NCI-H774 (cell line): ENCODE results near the gene COX6A2.

Source experiments
- DNase-seq: peaks from one replicate; lab custom pipeline; 2025; lab: John Stamatoyannopoulos, UW

Gene COX6A2

DNA sequence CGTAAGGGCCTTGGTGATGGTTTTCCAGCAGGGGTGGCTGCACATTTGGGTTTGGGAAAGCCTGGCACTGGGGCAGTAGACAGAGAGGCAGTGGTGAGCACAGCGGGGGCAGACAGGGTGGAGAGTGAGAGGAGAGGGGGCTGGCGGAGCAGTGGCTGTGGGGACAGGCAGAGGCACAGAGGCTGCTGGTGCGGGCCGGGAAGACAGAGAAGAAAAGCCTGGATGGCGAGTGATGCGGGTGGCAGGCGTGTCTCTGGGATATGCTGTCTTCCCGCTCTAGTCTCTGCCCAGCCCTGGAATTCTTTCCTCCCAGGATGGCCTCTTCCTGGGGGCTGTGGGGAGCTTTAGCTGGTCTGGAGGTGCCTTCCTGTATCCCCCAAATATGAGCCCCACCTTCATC lies 18.1 kb downstream of the COX6A2 start:
- DNase-seq: no peak

DNA sequence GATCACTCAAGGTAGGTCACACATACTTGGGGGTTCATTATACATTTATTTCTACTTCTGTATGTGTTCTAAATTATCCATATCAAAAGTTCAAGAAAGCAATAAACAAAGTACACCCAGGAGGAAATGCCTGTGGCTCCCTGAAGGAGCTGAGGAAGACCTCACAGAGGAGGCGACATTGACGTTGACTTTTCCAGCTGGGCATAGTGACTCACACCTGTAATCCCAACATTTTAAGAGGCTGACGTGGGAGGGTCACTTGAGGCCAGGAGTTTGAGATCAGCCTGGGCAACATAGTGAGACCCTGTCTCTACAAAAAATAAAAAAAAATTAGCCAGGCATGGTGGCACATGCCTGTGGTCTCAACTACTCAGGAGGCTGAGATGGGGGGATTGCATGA lies 18.7 kb downstream of the COX6A2 start:
- no peak for DNase-seq

DNA sequence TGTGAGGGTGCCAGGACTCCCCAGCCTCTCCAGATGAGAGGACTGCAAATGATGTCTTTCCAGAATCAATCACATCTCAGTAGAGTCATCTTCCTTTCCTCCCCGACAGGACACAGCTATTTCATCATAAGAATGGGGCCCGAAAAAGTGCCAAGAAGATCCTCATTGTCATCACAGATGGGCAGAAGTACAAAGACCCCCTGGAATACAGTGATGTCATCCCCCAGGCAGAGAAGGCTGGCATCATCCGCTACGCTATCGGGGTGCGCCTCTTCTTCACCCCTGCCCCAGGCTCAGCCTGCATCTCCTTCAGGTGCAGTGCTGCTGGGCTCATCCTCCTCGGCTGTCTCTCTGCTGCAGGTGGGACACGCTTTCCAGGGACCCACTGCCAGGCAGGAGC lies 20.8 kb downstream of the COX6A2 start:
- DNase-seq: no peak

DNA sequence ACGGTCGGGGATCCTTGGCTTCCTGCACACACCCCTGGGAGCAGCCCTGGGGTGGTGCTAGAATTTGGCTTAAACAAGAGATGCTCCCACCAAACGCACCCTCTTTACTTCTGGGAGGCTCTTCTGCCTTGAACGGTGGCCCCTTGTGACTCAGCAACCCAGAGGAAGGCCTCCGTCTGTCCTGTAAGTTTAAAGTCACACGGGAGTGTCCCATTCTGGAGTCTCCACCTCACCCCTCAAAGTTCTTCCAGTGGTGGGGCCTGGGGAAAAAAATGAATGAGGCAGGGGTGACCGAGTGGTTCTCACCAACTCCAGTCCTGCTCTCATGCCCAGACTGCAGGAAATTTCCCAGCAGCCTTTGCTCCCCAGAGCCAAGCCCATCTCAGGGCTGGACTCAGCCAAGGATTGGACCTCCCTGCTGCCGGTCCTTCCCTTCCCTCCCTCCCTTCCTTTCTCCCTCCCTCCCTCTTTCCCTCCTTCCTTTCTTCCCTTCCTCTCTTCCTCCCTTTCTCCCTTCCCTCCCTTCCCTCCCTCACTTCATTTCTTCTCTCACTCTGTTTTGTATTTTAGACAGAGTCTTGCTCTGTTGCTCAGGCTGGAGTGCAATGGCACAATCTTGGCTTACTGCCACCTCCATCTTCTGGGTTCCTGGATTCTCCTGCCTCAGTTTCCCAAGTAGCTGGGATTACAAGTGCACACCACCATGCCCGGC lies 23.7 kb downstream of the COX6A2 start:
- peak; percentile 35 for DNase-seq

DNA sequence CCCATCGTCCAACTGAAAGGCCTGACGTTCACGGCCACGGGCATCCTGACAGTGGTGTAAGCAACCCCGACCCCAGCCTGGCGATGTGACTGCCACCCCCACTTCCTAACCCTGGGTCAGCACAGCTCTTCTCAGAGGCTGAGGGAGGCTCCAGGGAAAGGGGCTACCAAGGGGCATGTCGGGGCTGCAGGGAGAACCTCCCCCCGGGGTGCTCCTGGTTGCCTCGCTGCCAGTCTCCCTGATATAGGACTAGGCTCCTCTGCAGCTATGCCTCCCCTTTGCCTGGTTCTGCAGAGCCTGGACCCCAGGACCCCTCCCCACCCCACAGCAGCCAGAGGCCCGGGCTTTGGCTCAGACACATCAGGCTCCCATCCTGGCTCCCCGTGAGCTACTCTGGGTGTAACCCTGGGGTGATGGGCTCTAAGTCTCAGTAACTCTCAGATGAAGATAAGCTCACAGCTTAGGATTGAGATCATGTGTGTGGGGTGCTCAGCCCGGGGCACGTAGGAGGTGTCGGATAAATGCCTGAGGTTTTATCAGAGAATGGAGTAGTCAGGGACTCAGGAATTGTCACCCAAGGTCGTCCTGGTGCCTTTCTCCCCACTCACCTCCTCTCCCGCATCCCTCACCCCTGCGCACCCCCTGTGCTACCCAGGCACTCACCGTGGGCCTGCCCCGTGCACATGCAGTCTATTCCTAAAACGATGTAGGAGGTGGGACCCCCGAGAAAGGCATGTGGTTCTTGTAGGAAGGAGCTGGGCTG lies 24.4 kb downstream of the COX6A2 start:
- DNase-seq: no peak

DNA sequence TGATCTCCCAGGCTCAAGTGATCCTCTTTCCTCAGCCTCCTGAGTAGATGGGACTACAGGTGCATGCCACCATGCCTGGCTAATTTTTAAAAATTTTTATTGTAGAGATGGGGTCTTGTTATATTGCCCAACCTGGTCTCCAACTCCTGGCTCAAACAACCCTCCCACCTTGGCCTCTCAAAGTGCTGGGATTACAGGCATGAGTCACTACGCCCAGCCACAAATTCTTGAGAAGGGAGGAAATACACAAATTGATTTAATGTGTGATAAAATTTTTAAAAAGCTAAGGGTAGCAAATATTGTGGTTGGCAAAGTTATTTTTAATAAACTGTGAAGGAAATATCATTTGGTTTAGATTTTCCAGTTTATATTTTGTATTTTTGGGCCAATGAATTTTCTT lies 25.5 kb downstream of the COX6A2 start:
- DNase-seq: no peak

DNA sequence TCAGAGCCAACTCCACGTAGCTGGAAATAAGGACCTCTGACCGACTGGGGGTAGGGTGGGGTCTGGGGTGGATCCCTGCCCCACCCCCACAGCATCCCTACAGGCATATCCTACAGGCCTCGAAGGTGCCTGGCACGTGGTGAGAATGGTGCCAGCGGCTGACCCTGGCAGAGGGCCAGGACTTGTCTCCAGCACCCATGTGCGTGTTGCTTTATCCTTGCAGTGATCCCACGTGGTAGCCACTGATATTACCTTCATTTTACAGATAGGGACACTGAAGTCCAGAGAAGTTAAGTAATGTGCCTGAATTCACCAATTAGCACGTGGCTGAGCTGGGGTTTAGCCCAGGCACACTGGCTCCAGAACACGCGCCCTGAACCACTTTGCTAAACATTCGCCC lies 26.7 kb downstream of the COX6A2 start:
- DNase-seq: no peak

DNA sequence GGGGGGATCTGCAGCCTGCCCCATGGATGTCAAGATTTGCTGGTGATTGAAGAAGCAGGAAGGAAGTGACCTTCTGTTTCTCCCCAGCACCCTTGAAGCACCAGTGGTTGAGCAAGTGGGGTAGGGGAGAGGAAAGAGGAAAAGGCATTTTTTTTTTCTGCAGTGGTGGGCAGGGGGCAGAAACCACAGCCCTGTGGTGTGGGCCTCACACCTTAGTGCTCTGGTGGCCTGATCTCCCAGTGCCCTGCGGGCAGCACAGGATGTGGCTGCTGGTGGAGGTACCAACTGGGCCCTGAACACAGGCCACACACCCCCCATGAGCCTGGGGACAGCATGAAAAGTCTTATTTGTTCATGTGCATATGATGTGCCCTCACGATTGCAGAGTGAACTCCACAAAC lies 28.0 kb downstream of the COX6A2 start:
- no peak for DNase-seq

DNA sequence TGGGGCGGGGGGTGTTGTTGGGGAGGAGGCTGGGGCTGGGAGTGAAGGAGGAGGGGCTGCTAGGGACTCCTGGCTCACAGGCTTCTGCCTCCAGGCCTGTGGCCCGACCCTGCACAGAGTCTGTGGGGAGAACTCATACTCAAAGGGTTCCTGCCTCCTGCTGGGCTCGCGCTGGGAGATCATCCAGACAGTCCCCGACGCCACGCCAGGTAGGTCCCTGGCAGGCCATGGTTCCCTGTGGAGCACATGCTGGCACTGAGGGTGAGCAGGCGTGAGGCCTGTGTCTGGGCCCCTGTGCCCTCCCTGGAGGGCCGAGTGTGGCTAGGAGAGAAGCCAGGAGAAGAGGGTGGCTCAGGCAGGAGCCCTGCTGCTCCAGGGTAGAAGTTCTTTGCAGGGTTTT lies 30.5 kb downstream of the COX6A2 start:
- DNase-seq: no peak

DNA sequence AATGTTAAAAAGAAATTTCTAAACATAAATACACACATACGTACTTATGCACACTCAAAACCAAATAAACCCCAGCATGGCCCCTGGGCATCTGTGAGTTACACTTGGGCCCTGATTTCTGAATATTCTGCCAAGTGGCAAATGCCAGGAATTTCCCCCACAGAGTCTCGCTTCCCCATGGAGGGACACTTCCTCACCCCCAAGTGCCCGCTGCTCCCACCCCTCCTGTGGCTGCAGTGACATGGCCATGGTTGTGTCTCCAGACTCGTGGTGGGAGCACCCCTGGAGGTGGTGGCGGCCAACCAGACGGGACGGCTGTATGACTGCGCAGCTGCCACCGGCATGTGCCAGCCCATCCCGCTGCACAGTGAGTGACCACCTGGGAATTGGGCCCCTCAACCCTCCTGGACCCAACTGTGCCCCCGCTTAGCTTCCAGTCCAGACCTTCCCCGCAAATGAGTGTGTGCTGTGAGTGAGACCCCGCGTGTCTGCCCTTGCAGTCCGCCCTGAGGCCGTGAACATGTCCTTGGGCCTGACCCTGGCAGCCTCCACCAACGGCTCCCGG lies 31.0 kb downstream of the COX6A2 start:
- DNase-seq: no peak

DNA sequence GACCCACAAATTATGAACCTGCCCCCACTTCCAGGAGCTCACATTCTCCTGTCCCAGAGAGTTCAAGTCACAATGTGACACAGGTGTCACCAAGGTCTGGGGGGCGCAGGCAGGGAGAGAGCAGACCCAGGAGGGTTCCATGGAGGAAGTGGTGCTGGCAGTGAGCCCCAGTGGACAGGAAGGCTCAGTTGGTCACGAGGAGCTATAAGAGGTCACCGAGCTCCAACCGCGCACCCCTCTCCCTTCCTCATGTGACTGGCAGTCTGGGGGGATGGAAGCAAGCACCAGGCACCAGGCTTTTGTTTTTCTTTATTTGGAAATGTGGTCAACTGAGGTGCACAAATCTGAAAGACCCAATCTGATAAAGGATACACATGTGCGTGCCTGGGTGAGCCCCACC lies 32.5 kb downstream of the COX6A2 start:
- no peak for DNase-seq

DNA sequence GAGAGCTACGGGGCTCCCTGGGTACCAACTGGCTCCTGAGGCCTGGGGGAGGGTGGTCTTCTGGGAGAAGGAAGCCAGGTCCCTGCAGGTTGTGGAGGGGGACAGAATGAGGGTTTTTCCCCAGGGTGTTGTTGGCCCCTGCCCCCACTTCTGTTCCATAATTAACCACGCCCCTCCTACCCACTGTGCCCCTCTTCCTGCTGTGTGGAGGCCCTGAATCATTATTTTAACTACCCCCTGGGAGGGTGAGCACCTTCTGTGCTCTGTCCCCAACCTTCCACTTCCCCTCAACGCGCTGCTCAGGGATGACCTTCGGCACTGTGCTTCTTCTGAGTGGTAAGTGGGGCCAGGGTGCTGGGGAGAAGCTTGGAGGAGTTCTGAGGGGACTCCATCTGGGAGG lies 35.1 kb downstream of the COX6A2 start, which contains the start of gene ITGAD:
TSS of gene ITGAD (plus strand) at position 280 of the 400 bp plus-strand sequence. CDS start at position 306, 26 bp downstream.
- no peak for DNase-seq

DNA sequence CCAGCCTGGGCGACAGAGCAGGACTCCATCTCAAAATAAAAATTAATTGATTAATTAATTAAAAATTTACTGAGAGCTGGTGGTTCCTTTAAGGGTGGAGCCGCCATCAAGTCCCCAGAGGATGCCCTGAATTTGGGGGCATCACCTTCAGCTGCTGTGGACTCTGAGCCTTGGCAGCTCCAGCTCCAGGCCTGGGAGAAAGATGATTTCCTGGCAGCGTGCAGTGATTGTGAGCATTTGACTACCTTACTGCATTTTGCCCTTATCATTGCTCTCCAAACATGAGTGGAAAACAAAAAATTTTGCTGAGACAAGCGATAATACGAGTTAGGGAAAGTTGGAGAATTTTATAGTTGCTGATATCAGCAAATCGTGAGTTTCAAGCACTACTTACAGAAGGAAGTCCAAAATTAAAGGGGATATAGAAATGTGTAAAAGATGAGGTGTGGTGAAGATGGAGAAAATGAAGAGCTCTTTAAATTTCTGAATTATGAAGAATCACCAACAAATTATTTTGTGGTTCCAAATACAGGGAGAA lies 37.6 kb downstream of the COX6A2 start:
- no peak for DNase-seq

DNA sequence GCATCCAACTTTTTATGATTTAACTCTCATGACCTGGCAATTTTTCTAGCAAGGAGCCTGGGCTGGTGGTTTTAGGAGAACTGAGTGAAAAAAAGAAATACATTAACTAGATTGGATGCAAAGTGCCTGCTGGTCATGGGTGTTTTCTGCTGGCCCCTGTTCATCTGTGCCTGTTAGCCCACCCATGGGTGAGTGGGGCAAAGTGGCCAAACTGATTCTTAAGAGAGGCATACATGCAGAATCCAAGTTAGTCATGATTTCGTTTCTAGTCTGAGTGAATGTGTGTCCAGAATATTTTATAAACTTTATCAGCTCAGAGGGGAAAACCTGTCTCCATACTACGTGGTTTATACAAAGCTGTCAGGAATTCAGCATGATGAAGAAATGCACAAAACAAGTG lies 39.6 kb downstream of the COX6A2 start:
- no peak for DNase-seq

DNA sequence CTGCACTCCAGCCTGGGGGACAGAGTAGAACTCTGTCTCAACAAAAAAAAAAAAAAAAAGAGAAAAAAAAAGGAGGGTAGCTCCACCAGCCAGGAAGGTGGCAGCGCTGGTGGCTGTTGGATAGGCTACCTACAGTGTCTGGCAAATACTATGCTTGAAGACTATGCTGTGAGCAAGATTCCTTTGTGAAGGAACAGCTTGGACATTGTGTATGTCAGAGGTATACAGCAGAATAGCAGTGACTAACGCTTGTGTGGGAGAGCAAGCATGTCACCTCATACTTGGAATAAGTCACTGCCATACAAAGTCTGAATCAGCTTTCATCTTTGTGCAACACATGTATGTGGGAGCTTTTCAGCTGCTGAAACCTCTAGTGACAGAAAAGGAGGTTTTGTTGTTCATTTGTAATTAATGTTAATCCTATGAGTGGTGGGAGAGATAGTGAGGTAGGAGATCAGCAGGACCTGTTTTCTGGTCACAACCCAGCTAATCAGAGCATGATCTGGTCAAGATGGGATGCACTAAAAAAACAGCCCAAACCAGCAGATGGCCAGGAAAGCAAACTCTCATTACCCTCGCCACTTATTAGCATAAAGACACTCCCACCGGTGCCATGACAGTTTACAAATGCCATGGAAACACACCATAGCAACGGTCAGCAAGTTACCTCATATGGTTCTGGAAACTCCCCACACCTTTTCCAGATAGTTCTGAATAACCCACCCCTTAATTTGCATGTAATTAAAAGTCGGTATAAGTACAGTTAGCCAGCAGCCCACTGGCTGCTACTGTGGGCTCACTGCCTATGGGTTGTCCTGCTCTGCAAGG lies 41.8 kb downstream of the COX6A2 start:
- peak; percentile 37 for DNase-seq

DNA sequence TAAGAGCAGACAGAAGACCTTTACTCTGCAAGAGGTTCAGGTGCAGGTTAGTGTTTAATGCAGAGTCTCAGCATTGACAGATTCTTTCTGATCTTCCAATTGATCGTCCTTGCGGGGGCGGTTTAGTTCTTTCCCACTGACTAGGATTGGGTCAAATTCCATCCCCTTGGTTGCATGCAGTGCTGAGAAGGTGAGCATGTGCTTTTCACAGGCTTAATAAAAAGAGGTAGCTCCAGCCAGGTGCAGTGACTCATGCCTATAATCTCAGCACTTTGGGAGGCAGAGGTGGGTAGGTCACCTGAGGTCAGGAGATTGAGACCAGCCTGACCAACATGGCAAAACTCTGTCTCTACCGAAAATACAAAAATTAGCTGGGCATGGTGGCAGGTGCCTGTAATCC lies 42.5 kb downstream of the COX6A2 start:
- no peak for DNase-seq

DNA sequence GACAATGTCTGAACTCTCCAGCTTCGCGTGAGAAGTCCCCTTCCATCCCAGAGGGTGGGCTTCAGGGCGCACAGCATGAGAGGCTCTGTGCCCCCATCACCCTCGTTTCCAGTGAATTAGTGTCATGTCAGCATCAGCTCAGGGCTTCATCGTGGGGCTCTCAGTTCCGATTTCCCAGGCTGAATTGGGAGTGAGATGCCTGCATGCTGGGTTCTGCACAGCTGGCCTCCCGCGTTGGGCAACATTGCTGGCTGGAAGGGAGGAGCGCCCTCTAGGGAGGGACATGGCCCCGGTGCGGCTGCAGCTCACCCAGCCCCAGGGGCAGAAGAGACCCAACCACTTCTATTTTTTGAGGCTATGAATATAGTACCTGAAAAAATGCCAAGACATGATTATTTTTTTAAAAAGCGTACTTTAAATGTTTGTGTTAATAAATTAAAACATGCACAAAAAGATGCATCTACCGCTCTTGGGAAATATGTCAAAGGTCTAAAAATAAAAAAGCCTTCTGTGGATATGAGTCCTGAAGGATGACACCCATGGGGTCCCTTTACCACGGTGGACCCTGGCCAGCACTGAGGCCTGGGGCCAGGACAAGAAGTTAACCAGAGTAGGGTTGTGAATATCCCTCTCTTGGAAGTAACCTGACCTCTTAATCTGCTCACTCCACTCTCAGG lies 45.5 kb downstream of the COX6A2 start:
- DNase-seq: peak; percentile 26

DNA sequence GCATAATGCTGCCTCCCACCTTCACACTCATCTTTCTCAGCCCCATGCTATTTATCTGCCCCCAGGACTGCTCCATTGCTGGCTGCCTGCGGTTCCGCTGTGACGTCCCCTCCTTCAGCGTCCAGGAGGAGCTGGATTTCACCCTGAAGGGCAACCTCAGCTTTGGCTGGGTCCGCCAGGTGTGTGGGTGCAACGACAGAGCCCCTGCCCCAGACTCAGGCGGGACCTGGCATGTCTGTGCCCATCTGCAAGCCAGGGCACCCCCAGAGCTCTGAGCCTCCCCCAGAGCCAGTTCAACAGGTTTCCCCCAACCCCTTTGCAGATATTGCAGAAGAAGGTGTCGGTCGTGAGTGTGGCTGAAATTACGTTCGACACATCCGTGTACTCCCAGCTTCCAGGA lies 48.0 kb downstream of the COX6A2 start:
- DNase-seq: no peak
